GM12875 (cell line): Measurements from ENCODE around the gene CCDC32.

Source experiments
- H3K4me3 ChIP-seq: one replicate; pipeline ENCODE4 v1.5.1; 2011; ENCODE audit warnings: low read depth, low read length, control low read depth
- TF ChIP-seq, protein P1 (sequence below): IDR thresholded peaks from 2 replicates; pipeline ENCODE4 v1.5.1; 2011; ENCODE audit warnings: low read depth, mild to moderate bottlenecking, control low read depth, inconsistent platforms, low read length, moderate library complexity, borderline replicate concordance; ENCODE audit not compliant: insufficient read depth

Gene CCDC32

DNA sequence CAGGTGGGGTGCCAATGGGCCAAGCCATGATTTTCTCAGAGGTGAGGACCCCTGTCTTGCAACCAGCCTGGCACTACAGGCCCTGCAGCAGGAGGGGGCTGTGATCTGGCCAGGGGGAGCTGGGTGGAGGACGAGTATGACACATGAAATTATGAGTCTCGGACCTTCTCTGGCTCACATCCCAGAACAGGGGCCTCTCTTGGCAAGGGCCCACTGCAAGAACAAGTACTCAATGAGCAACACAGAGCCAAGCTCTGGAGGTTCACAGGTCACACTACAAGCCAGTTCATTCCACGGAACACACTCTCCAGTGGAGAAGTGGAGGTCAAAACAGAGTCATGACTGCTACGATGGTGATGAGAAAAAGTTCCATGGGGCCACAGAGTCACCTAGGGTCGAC is 28.3 kb downstream of the CCDC32 start:
- H3K4me3 ChIP-seq = no peak overlapping the region

GRCh38 chr15:40534371-40534770 is 30.5 kb downstream of the CCDC32 start:
- TF ChIP-seq, protein P1, sequence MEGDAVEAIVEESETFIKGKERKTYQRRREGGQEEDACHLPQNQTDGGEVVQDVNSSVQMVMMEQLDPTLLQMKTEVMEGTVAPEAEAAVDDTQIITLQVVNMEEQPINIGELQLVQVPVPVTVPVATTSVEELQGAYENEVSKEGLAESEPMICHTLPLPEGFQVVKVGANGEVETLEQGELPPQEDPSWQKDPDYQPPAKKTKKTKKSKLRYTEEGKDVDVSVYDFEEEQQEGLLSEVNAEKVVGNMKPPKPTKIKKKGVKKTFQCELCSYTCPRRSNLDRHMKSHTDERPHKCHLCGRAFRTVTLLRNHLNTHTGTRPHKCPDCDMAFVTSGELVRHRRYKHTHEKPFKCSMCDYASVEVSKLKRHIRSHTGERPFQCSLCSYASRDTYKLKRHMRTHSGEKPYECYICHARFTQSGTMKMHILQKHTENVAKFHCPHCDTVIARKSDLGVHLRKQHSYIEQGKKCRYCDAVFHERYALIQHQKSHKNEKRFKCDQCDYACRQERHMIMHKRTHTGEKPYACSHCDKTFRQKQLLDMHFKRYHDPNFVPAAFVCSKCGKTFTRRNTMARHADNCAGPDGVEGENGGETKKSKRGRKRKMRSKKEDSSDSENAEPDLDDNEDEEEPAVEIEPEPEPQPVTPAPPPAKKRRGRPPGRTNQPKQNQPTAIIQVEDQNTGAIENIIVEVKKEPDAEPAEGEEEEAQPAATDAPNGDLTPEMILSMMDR = no peak
- H3K4me3 ChIP-seq = no peak overlapping the region

More for the DNA sequence above, 28.3 kb downstream of the CCDC32 start:
- TF ChIP-seq, protein P1 = no peak

GRCh38 chr15:40533763-40534364 is 31.0 kb downstream of the CCDC32 start:
- no peak overlapping the region for H3K4me3 ChIP-seq
- TF ChIP-seq, protein P1 = no peak

- TF ChIP-seq, protein P1 = no peak
- H3K4me3 ChIP-seq = no peak overlapping the region
Observed at GRCh38 chr15:40528801-40529200, 36.0 kb downstream of the CCDC32 start.

- TF ChIP-seq, protein P1 = no peak
- no peak overlapping the region for H3K4me3 ChIP-seq
Observed at GRCh38 chr15:40525855-40526254, 39.0 kb downstream of the CCDC32 start.

DNA sequence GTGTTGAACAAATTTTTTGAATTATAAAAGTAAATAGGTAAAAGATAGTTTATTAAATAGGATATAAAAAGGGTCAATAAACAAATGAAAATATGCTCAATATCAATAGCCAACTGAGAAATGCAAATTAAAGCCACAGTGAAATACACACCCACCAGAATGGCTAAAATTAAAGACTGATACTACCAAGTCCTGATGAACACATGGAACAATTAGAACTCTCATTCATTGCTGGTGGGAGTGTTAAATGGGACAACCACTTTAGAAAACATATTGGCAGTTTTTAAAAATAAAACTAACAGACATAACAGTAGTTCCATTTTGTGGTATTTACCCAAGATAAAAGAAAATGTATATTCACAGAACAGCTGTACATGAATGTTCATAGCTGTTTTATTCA is 41.2 kb downstream of the CCDC32 start:
- TF ChIP-seq, protein P1 = no peak
- no peak overlapping the region for H3K4me3 ChIP-seq

DNA sequence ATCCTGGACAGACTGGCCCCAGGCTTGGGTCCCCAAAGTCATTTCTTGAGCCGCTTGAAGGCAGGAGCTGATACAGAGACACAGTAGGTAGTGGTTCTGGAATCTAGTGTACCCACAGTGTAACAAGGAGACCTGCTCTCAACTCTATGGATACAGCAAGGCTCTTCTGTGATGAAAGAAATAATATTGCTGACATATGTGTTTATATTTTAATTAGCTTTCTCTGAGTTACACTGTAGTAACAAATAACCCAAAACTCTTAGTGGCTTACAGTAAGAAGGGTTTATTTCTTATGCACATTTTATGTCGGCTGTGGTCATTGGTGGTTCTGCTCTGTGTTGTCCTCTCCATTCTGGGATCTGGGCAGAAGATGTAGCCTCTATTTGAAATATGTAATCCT is 48.5 kb downstream of the CCDC32 start:
- H3K4me3 ChIP-seq = no peak overlapping the region
- TF ChIP-seq, protein P1 = no peak
